ENCODE data around the gene TM4SF18.
A peak's percentile ranks its signal among the peaks of the same experiment; 100 is the strongest.

TM4SF18 gene

GRCh38 chr3:149316437-149316836, 17.0 kb downstream of the TM4SF18 start:
- peak; percentile 15 for DNase-seq (ENCODE audit: low read depth)
- H3K4me3 ChIP-seq (ENCODE audit: low read length): no peak overlapping the region
- no peak for TF ChIP-seq CTCF (IDR thresholded peaks at IDR 0.05; ENCODE audit: insufficient read depth, low read depth, low read length, missing control alignments)

DNA sequence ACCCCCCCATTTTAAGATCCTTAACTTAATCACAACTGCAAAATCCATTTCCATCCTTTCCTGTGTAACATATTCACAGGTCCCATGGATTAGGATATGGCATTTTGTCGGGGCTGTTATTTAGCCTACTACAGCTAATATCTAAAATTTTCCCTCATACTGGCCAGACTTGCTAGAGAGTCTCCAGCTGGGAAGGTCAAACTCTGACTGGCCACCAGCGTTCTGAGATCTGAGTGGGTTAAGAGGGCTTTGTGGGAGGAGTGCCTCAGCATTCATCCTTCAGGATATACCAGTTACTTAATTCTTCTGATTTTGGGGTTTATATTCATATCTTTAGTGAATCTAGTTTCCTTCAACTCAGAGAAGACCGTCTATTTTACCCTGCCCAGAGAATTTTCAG, 17.7 kb downstream of the TM4SF18 start:
- no peak overlapping the region for H3K4me3 ChIP-seq (ENCODE audit: low read length)
- no peak for TF ChIP-seq CTCF (IDR thresholded peaks at IDR 0.05; ENCODE audit: insufficient read depth, low read depth, low read length, missing control alignments)
- no peak for DNase-seq (ENCODE audit: low read depth)

DNA sequence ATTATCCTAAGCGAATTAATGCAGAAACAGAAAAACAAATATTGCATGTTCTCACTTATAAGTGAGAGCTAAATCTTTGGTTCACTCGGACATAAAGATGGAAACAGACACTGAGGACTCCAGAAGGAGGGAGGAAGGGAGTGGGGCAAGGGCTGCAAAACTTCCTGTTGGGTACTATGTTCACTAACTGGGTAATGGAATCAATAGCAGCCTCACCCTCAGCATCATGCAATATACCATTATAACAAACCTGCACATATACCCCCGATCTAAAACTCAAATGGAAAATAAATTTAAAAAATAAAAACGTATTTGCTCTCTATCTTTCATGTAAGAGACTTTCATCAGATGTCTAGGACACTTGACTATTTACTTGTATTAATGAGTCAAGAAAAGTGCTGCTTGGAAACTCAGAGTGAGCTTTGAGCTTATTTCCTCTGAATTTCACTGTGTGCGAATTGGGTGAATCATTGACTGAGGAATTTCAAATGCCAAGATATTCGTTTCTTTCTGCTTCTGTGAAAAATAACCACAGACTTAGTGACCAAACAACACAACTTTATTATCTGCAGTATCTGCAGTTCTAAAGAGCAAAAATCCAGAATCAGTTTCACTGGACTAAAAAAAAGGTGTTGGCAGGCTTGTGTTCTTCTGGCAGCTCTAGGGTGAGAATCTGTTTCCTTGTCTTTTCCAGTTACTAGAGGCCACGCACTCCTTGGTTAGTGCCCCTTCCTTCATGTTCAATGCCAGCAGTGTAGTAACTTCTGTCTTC, 18.4 kb downstream of the TM4SF18 start:
- no peak for TF ChIP-seq CTCF (IDR thresholded peaks at IDR 0.05; ENCODE audit: insufficient read depth, low read depth, low read length, missing control alignments)
- DNase-seq (ENCODE audit: low read depth): peak; percentile 45
- H3K4me3 ChIP-seq (ENCODE audit: low read length): no peak overlapping the region

DNA sequence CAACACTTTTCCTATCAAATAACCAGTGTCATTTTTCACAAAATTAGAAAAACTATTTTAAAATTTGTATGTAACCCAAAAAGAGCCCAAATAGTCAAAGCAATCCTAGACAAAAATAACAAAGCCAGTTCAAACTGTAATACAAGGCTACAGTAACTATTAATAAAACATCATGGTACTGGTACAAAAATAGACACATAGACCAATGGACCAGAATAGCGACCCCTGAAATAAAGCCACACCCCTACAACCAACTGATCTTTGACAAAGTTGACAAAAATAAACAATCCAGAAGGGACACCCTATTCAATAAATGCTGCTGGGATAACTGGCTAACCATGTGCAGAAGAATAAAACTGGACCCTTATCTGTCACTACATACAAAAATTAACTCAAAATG, 19.9 kb downstream of the TM4SF18 start:
- no peak overlapping the region for H3K4me3 ChIP-seq (ENCODE audit: low read length)
- no peak for DNase-seq (ENCODE audit: low read depth)
- no peak for TF ChIP-seq CTCF (IDR thresholded peaks at IDR 0.05; ENCODE audit: insufficient read depth, low read depth, low read length, missing control alignments)

GRCh38 chr3:149310796-149311534, 22.5 kb downstream of the TM4SF18 start:
- DNase-seq (ENCODE audit: low read depth): no peak
- H3K4me3 ChIP-seq (ENCODE audit: low read length): no peak overlapping the region
- no peak for TF ChIP-seq CTCF (IDR thresholded peaks at IDR 0.05; ENCODE audit: insufficient read depth, low read depth, low read length, missing control alignments)

GRCh38 chr3:149307435-149307783, 26.0 kb downstream of the TM4SF18 start:
- no peak for TF ChIP-seq CTCF (IDR thresholded peaks at IDR 0.05; ENCODE audit: insufficient read depth, low read depth, low read length, missing control alignments)
- no peak for DNase-seq (ENCODE audit: low read depth)
- no peak overlapping the region for H3K4me3 ChIP-seq (ENCODE audit: low read length)
